T follicular helper cell (primary cell): ENCODE results near the gene LGALS3BP.
"Not testable (repeated sequence)": the region's sequence is repeated elsewhere in the genome, so short reads cannot be mapped to it uniquely, and the experiment has no call there.

Source experiments
- DNase-seq: peaks from one replicate; pipeline ENCODE4 v3.0.0-alpha.2; 2020; ENCODE audit warnings: low read depth

The LGALS3BP gene

DNA sequence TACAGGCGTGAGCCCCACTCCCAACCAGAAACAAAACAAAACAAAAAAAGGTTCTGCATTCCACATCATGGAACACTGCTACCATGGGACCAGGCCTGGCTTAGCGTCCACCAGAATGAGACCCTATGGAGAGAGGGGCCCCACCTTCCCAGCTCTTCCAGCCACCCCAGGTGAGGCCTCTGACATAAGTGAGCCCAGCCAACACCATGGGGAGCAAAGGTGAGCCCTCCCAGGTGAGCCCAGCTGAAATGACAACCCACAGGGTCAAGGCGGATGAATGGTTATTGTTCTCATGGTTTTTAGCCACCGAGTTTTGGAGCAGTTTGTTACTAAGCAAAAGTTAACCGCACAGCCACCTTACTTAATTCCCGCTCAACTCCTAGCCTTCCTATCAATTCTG is 16.3 kb downstream of the LGALS3BP start:
- DNase-seq, result no peak

GRCh38 chr17:78962984-78963348 is 16.8 kb downstream of the LGALS3BP start:
- not testable (repeated sequence) for DNase-seq

- no peak for DNase-seq
These were observed 17.3 kb downstream of the LGALS3BP start for GRCh38 chr17:78962345-78962983.

DNA sequence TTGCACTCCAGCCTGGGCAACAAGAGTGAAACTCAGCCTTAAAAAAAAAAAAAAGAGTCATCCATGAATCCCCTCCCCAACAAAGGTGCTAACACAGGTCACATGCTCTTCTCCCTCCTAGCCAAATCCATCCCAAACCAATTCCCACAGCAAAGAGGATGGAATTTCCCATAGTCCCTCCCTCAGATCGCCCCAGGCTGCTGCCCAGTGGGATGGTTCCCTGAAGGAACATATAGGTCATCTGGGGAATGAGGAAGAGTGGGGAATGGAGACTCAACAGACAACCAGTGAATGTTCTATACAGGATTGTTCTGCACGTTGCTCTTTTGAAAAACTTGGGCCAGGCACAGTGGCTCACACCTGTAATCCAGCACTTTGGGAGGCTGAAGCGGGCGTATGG is 18.2 kb downstream of the LGALS3BP start:
- no peak for DNase-seq

- DNase-seq, result no peak
These were observed 18.8 kb downstream of the LGALS3BP start for GRCh38 chr17:78960928-78961327.

- no peak for DNase-seq
These were observed 19.9 kb downstream of the LGALS3BP start for GRCh38 chr17:78959803-78960202.

DNA sequence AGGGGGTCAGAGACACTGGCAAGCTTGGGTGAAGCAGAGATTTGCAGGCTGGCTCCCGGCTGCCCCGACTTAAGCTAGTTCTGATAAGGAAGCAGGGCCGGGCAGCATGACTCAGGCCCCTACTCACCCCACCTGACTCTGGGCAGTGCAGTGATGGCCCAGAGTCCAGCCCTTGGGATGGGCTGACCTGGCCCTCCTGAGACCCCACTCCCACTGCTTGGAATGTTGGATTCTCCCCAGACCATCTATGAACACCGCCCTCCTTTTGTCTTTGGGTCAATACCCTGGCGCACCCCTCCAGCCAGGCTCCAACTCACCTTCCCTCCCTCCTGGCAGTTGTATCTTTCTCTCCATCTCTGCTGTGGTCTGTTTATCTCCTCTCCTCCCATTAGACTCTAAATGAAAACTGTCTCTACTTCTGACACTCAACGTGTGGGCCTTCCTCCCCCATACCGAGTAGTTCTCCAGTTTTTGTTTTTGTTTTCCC is 21.0 kb downstream of the LGALS3BP start:
- no peak for DNase-seq

- no peak for DNase-seq
These were observed 22.6 kb downstream of the LGALS3BP start for GRCh38 chr17:78957128-78957527.

- DNase-seq, result no peak
These were observed 23.5 kb downstream of the LGALS3BP start for GRCh38 chr17:78956254-78956653.

- DNase-seq, result no peak
These were observed 25.0 kb downstream of the LGALS3BP start for GRCh38 chr17:78954684-78955083.

DNA sequence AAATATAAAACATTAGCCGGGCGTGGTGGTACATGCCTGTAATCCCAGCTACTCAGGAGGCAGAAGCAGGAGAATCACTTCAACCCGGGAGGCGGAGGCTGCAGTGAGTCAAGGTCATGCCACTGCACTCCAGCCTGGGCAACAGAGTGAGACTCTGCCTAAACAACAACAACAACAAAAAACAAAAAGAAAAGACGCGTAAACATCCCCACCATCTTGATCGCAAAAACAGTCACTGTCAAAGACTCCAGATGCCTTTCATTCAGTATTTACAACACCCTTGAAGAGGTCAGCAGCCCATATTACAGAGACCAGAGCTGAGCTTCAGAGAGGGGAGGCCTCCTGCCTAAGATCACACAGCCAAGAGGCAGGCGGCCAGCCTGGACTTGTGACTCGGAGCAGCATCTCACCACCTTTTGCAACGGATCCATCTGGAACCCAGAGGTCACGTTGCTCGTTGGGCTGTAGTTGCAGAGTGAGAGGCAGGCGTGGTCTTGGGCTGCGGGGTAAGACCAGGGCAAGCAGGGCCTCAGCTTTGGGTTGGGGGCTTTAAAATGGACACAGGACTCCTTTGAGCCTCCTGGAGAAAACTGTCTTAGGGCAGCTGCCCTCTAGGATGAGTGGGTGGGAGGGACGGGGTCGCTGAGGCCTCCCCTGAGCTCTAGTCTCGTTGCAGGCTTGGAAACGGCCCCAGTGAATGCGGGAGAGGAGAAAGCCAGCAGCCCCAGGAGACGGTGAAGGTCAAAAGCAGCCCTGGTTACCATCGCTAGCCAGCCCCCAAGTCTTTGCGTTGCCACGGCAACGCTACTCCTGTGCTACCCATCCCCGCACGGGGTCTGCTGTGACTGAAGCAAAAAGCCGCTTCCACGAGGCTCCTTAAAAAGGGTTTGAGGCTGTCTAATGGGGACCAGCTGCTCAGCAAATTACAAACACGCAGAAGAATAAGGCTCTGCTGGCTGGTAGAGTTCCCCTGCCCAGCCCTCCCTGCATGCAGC is 26.1 kb downstream of the LGALS3BP start:
- no peak for DNase-seq

DNA sequence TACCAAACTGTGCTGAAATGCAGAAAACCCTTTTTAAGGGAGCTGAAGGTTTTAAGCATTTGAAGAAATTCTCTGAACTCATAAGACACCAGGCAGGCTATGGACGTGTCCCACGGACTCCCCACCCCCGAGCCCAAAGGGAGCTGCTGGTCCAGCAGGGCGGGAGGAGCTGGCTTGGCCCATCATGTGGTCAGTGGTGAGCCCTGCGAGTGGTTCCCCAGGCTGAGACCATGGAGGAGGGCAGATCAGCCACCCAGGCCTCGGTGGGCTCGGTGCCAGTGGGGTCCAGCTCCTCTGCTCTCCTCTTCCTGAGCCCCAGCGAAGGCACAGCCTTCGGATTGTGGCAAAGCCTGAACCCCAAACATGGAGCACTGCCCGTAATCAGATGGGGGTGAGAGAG is 27.0 kb downstream of the LGALS3BP start:
- no peak for DNase-seq

GRCh38 chr17:78951967-78952551 is 27.7 kb downstream of the LGALS3BP start:
- DNase-seq, result no peak

GRCh38 chr17:78950870-78951269 is 28.9 kb downstream of the LGALS3BP start:
- DNase-seq, result no peak

- no peak for DNase-seq
These were observed 32.2 kb downstream of the LGALS3BP start for GRCh38 chr17:78947235-78948149.

- no peak for DNase-seq
These were observed 33.1 kb downstream of the LGALS3BP start for GRCh38 chr17:78946631-78947030.

DNA sequence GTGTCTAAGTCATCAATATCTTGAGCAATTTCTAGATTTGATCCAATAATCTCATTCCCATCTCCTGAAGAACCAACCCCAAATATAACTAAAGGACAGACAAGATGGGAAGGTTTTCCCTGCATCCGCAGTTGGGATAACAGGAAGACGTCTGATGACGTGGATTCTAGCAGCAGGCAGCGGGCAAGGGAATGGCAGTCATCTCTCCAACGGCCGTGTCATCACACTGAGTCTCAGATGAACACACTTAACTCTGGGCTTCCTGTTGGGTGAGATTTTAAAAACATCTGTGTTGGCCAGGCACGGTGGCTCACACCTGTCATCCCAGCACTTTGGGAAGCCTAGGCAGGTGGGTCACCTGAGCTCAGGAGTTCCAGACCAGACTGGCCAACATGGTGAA is 33.6 kb downstream of the LGALS3BP start:
- DNase-seq, result no peak

DNA sequence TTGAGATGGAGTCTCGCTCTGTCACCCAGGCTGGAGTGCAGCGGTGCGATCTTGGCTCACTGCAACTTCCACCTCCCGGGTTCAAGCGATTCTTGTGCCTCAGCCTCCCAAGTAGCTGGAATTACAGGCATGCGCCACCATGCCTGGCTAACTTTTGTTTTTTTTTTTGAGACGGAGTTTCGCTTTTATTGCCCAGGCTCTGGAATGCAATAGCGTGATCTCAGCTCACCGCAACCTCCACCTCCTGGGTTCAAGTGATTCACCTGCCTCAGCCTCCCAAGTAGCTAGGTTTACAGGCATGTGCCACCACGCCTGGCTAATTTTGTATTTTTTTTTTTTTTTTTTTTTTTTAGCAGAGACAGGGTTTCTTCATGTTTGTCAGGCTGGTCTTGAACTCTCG is 34.3 kb downstream of the LGALS3BP start:
- DNase-seq, result not testable (repeated sequence)

DNA sequence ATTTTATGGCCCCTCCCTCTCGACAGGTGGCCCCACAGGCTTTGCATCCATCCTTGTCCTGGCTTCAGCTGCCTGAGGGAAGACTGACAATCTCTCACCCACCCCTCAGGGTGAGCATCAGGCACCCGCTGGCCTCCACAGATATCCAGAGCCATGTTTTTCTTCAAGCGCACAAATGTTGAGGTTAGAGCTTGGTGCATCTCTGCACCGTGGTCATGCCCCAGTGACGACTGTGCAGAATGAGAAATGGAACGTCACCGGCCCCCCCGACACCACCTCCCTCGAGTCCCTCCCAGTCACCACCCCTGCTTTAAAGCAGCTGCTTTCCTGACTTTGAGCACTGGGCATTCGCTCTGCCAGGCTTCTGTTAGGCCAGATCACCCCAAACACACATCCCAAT is 34.8 kb downstream of the LGALS3BP start:
- DNase-seq, result no peak

DNA sequence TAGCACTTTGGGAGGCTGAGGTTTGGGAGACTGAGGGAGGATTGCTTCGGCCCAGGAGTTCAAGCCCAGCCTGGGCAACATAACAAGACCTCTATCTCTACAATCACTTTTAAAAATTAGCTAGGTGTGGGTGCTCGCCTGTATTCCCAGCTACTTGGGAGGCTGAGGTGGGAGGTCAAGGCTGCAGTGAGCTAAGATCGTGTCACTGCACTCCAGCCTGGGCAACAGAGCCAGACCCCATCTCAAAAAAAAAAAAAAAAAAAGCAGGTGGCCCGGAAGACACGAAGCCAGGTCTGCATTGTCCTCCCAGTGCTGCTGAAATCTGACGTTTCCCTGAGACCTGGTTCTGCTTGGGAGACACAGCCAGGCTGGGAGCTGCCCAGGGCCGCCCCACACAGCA is 35.7 kb downstream of the LGALS3BP start:
- DNase-seq, result no peak

DNA sequence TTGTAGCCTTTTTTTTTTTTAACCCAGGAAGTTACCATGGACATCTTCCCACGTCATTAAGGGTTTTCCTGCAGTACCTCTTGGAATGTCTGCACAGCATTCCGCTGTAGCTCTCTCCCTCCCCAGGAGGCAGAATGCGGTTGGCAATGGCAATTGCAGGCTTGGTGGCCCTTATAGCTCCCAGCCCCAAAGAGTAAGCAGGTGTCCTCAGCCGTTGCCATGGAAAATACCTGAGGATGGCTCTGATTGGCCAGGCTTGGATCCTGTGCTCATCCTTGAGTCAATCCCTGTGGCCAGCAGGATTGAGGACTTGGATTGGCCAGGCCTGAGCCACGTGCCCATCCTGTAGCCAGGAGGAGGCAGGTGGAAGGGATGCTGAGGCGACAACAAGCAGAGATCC is 39.0 kb downstream of the LGALS3BP start:
- DNase-seq, result no peak

DNA sequence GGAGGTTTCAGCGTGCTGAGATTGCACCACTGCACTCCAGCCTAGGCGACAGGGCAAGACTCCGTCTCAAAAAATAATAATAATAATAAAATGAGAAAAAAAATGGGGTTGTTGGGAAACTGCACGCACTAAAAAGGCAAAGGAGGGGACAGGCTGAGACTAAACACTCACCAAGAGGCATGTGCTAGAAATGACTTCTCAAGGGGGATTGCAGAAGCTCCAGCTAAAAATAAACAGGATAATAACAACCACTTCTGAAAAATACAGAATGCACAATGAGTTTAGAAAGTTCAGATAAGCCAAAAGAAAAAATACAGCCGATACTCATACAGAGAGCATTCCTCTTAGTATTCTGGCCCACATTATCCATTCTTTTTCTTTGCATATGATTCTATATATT is 39.5 kb downstream of the LGALS3BP start:
- no peak for DNase-seq
